SJCRH30 (cell line): ENCODE measurements around the gene PTGFRN. TPM values are rescaled to one million over a fixed set of nuclear protein-coding genes. Genes with fewer than 3 reads are reported as not detected.

Experiments used
- DNase-seq, 2 experiments: peaks; one replicate each; pipeline ENCODE4 v3.0.0-alpha.2; 2015 to 2020
- H3K27ac ChIP-seq: fragments of 250-450 bp; sonication (Bioruptor Pico); 2 replicates; pipeline ENCODE4 v1.5.1; 2020; ENCODE audit warnings: mild to moderate bottlenecking, moderate library complexity
- H3K27me3 ChIP-seq: fragments of 250-450 bp; sonication (Bioruptor Pico); 2 replicates; pipeline ENCODE4 v1.5.1; 2020; ENCODE audit warnings: mild to moderate bottlenecking, moderate library complexity
- H3K36me3 ChIP-seq: fragments of 250-450 bp; sonication (Bioruptor Pico); 2 replicates; pipeline ENCODE4 v1.5.1; 2020; ENCODE audit warnings: mild to moderate bottlenecking, moderate library complexity
- H3K4me1 ChIP-seq: fragments of 250-450 bp; sonication (Bioruptor Pico); 2 replicates; pipeline ENCODE4 v1.5.1; 2020; ENCODE audit warnings: mild to moderate bottlenecking, moderate library complexity
- H3K4me3 ChIP-seq: fragments of 250-450 bp; sonication (Bioruptor Pico); 2 replicates; pipeline ENCODE4 v1.5.1; 2020; ENCODE audit warnings: mild to moderate bottlenecking, moderate library complexity
- H3K9me3 ChIP-seq: fragments of 250-450 bp; sonication (Bioruptor Pico); replicated peaks from 2 replicates; pipeline ENCODE4 v1.5.1; 2020; ENCODE audit warnings: mild to moderate bottlenecking, moderate library complexity
- total RNA-seq: library from RNA; depleted of rRNA; stranded (reverse); fragments of >200 nt; shearing (Covaris generic); gene quantifications from 2 replicates; pipeline ENCODE4 v1.2.3, GENCODE V29; 2014

Gene PTGFRN
- total RNA-seq, 1 experiment from 2014 or later = 146 TPM

DNA sequence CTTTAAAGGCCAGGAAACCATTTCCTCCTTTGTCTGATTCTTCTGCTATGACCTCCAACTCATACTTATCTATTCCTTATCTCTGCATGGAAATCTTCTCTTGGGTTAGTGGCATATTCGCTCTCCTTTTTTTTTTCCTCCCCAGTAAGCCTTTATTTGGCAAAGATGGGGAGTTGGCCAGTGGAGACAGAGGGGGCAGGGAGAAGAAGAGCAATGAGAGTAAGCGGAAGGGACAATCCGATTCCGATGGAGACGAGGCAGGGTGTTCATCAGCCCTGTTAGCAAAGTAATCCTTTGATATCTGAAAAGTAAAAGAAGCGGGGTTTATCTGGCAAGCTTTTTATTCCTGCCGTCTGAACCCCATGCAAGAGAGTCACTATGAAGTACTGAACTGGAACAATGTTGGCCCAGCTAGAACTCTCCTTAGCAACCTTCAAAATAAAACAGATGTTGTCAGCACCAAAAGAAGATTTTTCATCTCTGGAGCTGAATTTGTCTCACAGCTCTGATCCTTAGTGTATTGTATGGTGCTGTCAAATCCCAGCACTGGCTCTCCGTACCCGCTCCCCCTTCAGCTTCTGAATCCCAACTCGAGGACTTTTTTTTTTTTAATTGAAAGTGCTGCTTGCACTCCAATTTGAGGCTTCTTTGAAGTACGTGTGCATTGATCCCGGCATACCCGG, 40.9 kb downstream of the PTGFRN start:
- no peak overlapping the region for H3K27ac ChIP-seq
- DNase-seq = no peak
- H3K9me3 ChIP-seq = no peaks in the 10 kb centered on the region
- no peak overlapping the region for H3K4me3 ChIP-seq
- no peaks in the 10 kb centered on the region for H3K27me3 ChIP-seq
- H3K4me1 ChIP-seq = peaks cover 10% of the 10 kb centered on the region
- H3K36me3 ChIP-seq = peaks cover 26% of the 10 kb centered on the region

DNA sequence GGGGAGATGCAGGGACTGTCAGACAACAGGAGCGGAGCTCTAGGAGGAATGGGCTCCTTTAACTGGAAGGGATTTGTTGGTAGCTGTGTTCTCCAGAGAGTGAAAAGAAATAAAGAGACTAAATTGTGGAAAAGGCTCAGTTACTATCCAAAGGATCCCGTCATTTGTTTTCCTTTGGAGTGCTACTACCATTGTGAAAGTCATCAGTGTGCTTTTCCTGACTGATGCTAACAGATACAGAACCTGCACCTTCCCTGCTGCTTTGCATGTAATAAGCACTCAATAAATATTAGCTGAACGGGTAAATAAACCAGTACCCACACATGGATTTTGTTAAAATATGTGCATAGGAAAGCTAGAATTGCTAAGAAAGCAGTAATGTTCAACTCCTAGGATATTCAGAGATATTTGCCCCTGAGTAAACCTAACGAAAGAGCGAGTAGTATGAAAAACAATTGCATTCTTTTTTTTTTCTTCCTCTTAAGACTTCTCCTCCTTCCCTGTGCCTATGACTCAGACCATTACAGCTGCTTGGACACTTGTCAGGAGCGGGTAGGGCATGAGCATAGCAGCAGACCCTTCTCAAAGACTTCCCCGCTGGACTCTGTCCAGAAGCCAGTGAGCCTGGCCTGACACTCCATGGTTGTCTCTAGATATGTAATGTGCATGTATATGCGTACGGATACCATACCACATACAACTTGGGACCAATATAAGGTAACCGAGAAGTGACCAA, 41.7 kb downstream of the PTGFRN start:
- Histone ChIP-seq H3K36me3 (peaks cover 26% of the 10 kb centered on the region), H3K4me1 (peaks cover 10% of the 10 kb centered on the region), H3K27ac (no peak overlapping the region), H3K27me3 (no peaks in the 10 kb centered on the region), H3K9me3 (no peaks in the 10 kb centered on the region), H3K4me3 (no peak overlapping the region)
- DNase-seq = peak; percentile 11 to 25

DNA sequence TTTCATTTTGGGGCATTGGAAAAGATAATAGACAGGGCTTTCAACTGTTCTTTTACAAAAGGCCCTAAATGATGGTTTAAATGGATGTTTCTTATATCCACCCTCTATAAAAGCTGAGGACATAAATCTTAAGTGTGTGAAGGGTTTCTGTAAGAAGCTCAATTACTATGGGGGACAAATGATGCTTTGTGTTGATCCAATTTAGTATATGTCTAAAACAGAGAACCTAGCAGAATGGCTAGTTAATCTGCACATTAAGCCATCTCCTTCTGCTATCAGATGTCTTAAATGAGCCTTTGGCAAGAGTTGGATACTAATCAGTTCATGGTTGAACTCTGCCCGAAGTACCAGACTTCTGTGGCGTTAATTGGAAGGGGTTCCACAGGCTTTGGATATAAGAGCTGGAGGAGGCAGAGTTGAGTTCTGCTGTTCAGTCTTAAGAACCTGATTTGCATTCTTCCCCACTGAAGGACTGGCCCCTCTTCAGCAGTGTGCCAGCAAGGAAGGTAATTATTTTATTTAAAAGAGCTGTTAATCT, 43.1 kb downstream of the PTGFRN start:
- Histone ChIP-seq H3K36me3 (peaks cover 24% of the 10 kb centered on the region), H3K27me3 (no peaks in the 10 kb centered on the region), H3K27ac (no peak overlapping the region), H3K4me3 (no peak overlapping the region), H3K9me3 (no peaks in the 10 kb centered on the region), H3K4me1 (peaks cover 10% of the 10 kb centered on the region)
- DNase-seq = no peak

DNA sequence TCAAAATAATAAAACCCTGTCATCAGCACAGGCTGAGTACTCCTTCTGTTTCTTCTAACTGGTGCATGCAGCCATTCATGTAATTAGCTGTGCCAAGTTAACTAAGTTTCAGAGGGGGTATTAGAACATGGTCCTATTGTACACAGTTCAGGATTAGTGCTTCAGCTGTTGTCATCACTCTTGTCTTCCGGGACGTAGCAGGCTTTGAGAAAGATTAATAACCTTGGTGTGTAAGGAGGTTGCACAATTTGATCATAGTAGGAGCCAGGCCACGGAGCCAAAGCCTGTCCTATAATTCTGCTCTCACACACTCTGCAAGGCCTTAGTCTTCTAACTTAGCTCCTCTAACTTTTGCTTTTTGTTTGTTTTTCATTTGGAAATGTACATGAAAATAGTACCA, 44.7 kb downstream of the PTGFRN start:
- no peak overlapping the region for H3K27ac ChIP-seq
- peak; percentile 49 to 87 for DNase-seq
- H3K4me3 ChIP-seq = no peak overlapping the region
- H3K27me3 ChIP-seq = no peaks in the 10 kb centered on the region
- H3K9me3 ChIP-seq = no peaks in the 10 kb centered on the region
- peaks cover 10% of the 10 kb centered on the region for H3K4me1 ChIP-seq
- peaks cover 16% of the 10 kb centered on the region for H3K36me3 ChIP-seq

DNA sequence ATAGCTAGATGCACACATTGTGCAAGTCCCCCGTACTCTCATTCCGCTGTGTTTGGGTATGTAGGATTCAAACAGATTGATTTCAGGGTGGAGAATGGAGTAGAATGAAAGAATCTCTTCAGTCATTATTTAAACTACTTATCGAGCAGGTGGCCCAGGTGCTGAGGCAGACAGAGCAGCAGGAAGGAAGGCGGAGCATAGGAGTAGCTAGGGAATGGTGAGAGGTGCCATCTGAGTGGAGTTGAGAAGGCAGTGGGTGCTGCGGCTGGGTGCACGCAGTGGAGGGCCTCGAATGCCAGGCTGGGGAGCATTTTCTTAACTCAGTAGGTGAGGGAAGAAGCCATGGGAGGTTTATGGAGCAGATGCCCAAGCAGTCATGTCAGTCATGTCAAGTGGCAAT, 46.7 kb downstream of the PTGFRN start:
- Histone ChIP-seq H3K27me3 (no peaks in the 10 kb centered on the region), H3K27ac (no peak overlapping the region), H3K36me3 (peaks cover 15% of the 10 kb centered on the region), H3K9me3 (no peaks in the 10 kb centered on the region), H3K4me1 (peaks cover 10% of the 10 kb centered on the region), H3K4me3 (no peak overlapping the region)
- DNase-seq = no peak

DNA sequence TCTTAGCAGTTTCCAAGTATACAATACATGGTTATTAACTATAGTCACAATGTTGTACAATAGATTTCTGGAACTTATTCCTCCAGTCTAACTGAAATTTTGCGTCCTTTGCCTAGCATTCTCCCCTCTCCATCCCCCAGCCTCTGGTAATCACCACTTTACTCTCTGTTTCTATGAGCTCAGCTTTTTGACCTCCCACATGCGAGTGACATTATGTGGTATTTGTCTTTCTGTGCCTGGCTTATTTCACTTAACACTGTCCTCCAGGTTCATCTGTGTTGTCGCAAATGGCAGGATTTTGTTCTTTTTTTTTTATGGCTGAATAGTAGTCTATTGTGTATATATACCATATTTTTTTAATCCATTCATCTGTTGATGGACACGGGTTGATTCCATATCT, 47.9 kb downstream of the PTGFRN start:
- H3K36me3 ChIP-seq = peaks cover 16% of the 10 kb centered on the region
- H3K4me1 ChIP-seq = peaks cover 10% of the 10 kb centered on the region
- H3K27ac ChIP-seq = no peak overlapping the region
- no peaks in the 10 kb centered on the region for H3K9me3 ChIP-seq
- H3K27me3 ChIP-seq = no peaks in the 10 kb centered on the region
- no peak for DNase-seq
- H3K4me3 ChIP-seq = no peak overlapping the region

DNA sequence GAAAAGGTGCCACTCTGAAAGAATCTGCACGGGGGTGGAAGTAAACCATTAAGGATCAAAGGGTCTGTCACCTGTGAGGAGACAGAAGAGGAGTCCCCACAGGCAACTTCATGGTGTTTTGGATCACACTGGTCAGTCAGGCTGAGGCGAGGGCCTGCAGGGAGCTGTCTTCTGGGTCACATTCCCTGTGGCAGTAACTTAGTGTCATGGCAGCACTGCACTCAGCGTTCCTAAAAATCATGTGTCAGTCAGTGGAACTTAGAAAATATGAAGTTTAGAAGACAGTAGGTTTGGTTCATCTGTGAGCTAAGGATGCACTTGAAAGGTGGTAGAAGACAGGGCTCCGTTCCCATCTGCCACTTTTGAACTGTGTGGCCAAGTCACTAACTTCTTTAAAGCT, 48.4 kb downstream of the PTGFRN start:
- DNase-seq = no peak
- H3K27ac ChIP-seq = no peak overlapping the region
- no peaks in the 10 kb centered on the region for H3K9me3 ChIP-seq
- peaks cover 16% of the 10 kb centered on the region; the same call in 1 of the 2 replicates for H3K36me3 ChIP-seq
- no peaks in the 10 kb centered on the region for H3K27me3 ChIP-seq
- H3K4me1 ChIP-seq = peaks cover 10% of the 10 kb centered on the region
- no peak overlapping the region for H3K4me3 ChIP-seq

DNA sequence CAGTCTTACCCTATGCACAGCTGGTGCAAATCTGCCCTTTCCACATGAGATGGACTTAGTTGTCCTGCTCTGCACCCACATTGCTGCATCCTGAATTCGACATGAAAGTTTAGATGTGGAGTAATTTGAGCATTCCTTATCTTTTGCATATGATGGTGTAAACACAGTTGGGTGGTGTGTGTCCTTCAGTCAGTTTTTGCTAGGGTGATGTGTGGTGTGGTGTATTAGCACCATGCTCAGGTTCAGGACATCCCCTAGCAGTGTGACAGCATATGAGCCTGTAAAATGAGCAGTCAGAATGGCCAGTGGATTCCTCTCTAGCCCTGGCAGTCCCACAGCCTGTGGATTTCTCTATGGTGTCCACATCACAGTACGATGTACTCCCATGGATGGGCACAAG, 49.3 kb downstream of the PTGFRN start:
- H3K4me1 ChIP-seq = peaks cover 9% of the 10 kb centered on the region
- peaks cover 17% of the 10 kb centered on the region for H3K36me3 ChIP-seq
- H3K9me3 ChIP-seq = no peaks in the 10 kb centered on the region
- DNase-seq = no peak
- H3K4me3 ChIP-seq = no peak overlapping the region
- no peak overlapping the region for H3K27ac ChIP-seq
- H3K27me3 ChIP-seq = no peaks in the 10 kb centered on the region

DNA sequence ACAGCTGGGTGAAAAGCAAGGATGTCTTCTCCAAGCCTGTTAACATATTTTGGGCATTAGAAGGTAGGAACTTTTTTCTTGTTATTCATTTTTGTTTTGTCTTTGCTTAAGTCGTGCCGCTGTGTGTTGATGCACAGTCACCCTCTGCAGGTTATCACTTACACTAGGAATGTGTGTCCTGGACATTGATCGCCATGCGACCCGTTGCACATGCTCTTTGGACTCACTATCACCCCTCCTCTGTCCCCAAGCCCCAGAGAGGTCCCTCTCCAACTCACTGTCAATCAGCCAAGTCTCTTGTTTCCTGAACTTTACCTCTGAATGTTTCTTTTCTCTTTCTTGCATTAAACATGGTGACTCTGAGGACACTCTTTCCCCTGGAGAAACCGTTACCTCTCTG, 51.9 kb downstream of the PTGFRN start:
- no peak overlapping the region for H3K27ac ChIP-seq
- no peaks in the 10 kb centered on the region for H3K9me3 ChIP-seq
- H3K36me3 ChIP-seq = peaks cover 23% of the 10 kb centered on the region
- H3K4me3 ChIP-seq = no peak overlapping the region
- no peak for DNase-seq
- H3K27me3 ChIP-seq = no peaks in the 10 kb centered on the region
- H3K4me1 ChIP-seq = no peaks in the 10 kb centered on the region

DNA sequence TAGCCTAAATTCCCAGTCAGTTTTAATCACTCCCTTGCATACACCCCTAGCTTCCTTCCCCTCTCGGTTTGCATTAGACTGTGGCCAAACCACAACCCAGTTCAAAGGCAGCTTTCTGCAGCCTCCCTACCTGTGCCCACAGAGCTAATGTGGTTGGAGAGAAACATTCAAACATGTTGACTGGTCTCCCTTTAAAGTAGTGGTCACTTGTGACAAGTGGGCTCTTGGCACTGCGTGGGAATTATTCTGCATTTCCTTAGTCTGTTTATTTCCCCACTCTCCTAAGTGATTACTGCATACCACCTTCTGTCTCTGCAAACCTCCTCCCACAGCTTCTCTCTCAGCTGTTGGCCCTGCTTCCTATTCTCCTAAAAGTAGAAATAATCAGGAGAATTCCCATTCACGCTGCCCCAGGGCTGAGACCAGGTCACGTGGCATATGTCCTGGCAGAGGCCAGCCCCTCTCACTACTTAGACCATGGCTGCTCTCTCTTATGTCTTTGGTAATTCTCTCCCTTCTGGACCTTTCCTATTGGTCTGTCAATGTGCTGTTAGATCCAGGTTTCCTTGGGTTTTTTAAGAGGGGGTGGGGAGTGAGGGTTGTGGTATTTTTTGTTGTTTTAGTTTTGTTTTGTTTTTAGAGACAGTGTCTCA, 53.4 kb downstream of the PTGFRN start:
- Histone ChIP-seq H3K27ac (no peak overlapping the region), H3K4me3 (no peak overlapping the region), H3K4me1 (no peaks in the 10 kb centered on the region), H3K27me3 (no peaks in the 10 kb centered on the region), H3K36me3 (peaks cover 35% of the 10 kb centered on the region), H3K9me3 (no peaks in the 10 kb centered on the region)
- no peak for DNase-seq

DNA sequence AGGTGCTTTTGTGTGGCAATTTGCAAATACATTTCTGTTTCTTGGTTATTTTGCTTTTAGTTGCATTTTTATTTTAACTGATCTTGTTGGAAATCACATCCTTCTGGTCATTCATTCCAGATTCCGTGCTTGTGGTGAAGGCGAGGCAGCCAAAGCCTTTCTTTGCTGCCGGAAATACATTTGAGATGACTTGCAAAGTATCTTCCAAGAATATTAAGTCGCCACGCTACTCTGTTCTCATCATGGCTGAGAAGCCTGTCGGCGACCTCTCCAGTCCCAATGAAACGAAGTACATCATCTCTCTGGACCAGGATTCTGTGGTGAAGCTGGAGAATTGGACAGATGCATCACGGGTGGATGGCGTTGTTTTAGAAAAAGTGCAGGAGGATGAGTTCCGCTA, 57.1 kb downstream of the PTGFRN start:
- H3K27me3 ChIP-seq = no peaks in the 10 kb centered on the region
- no peaks in the 10 kb centered on the region for H3K9me3 ChIP-seq
- peaks cover 39% of the 10 kb centered on the region for H3K36me3 ChIP-seq
- H3K4me3 ChIP-seq = no peak overlapping the region
- no peak overlapping the region for H3K27ac ChIP-seq
- H3K4me1 ChIP-seq = peaks cover 15% of the 10 kb centered on the region
- DNase-seq = no peak

DNA sequence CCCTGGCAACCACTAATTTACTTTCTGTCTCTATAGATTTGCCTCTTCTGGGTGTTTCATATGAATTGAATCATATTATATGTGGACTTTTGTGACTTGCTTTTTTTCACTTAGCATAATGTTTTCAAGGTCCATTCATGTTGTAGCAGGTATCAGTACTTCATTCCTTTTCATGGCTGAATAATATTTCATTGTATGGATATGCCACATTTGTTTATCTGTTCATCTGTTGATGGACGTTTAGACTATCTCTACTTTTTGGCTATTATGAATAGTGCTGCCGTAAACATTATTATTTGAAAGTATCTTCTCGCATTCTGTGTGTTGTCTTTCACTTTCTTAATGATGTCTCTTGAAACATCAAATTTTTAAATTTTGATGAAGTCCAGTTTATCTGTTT, 59.0 kb downstream of the PTGFRN start:
- no peaks in the 10 kb centered on the region for H3K27me3 ChIP-seq
- DNase-seq = no peak
- H3K36me3 ChIP-seq = peaks cover 37% of the 10 kb centered on the region
- no peak overlapping the region for H3K27ac ChIP-seq
- no peaks in the 10 kb centered on the region for H3K9me3 ChIP-seq
- peaks cover 29% of the 10 kb centered on the region for H3K4me1 ChIP-seq
- H3K4me3 ChIP-seq = no peak overlapping the region

DNA sequence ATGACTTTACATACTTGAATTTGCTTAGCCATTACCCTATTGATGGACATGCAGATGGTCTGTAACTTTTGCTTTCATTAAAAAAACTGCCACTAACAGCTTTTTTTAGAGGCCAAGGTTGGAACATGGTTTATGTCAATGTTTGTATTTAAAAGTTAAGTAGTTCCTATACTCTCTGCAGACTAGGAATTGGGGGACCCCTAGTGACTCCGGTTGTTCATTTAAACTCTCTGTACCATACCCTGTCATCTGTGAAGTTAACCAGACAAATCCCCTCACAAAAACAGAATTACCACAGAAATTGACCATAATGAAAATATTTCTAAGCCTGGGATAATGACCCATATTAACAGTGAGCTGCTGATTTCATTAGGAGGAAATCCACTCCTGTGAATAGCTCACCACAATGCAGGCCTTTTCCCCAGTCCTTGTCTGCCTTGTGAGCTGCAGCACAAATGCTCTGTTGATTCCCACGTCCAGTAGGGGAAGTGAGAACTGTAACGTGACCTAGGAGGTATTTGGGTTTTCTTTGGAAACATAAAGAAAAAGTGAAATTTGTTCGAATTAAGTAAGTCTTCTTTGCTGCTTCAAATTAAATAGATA, 61.6 kb downstream of the PTGFRN start:
- Histone ChIP-seq H3K27me3 (no peaks in the 10 kb centered on the region), H3K27ac (peak overlapping the region; percentile 62), H3K36me3 (peaks cover 48% of the 10 kb centered on the region), H3K9me3 (0 out of 2 replicates have a peak, but pooled peaks cover 2% of the 10 kb centered on the region), H3K4me1 (peaks cover 29% of the 10 kb centered on the region), H3K4me3 (no peak overlapping the region)
- peak; percentile 62 to 80 for DNase-seq

DNA sequence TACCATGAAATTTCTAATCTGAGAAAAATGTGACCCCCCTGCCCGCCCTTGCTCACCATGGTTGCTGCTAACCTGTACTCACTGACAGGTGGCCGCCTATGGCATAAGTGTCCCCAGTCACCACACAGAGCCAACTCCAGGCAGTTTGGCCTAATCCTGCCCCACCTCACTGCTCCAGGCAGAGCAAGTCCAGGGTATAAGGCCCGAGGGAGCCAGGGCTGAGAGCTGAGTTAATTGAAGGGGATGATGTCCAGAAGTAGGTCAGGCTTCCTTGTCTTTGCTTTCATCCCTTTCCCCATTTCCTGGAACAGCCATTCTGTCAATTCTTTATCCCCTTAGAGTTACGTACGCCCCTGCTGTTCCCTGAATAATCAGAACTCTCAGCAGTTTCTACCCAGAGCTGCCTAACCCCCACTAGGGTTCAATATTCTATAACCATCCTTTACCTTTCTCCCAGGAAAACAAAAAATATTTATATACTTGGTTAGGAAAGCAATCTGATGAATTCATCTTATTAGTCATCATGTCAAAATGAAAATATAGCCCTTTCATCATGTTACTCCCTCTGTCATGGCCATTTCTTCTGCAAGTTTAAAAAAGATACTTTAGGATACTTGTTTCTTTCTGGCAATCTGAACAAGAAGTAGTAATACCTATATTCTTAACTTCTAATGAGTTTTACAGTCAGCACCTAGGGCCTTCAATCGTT, 62.4 kb downstream of the PTGFRN start:
- peak; percentile 65 to 72 for DNase-seq
- Histone ChIP-seq H3K9me3 (peaks cover 8% of the 10 kb centered on the region; the same call in 1 of the 2 replicates), H3K27me3 (no peaks in the 10 kb centered on the region), H3K36me3 (peaks cover 48% of the 10 kb centered on the region), H3K4me1 (peaks cover 29% of the 10 kb centered on the region), H3K27ac (peak overlapping the region; percentile 62), H3K4me3 (no peak overlapping the region)
